ENCODE results near the gene FGD3.

DNA sequence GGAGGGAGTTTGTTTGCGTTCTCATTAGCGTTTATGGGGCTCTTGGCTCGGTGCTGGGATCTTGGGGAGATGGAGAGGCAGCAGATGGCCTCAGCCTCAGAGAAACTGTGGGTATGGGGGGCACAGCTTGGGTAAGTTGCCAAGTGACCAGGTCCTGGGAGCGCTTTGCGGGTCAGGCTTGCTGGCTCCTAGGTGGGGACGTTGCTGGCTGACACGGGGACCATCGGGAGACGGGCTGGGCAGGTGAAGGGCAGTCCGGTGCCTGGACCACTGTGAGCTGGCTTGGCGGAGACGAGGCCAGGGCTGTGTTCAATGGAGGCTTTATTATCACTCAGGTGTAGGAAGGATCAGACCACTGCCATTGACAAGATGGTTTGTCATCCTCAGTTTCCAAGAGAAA is 30.0 kb downstream of the FGD3 start:
- TF ChIP-seq, protein P1, sequence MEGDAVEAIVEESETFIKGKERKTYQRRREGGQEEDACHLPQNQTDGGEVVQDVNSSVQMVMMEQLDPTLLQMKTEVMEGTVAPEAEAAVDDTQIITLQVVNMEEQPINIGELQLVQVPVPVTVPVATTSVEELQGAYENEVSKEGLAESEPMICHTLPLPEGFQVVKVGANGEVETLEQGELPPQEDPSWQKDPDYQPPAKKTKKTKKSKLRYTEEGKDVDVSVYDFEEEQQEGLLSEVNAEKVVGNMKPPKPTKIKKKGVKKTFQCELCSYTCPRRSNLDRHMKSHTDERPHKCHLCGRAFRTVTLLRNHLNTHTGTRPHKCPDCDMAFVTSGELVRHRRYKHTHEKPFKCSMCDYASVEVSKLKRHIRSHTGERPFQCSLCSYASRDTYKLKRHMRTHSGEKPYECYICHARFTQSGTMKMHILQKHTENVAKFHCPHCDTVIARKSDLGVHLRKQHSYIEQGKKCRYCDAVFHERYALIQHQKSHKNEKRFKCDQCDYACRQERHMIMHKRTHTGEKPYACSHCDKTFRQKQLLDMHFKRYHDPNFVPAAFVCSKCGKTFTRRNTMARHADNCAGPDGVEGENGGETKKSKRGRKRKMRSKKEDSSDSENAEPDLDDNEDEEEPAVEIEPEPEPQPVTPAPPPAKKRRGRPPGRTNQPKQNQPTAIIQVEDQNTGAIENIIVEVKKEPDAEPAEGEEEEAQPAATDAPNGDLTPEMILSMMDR (conservative IDR thresholded peaks at IDR 0.05; ENCODE audit: low read depth, low read length): no peak
- no peak for TF ChIP-seq EZH2 (IDR thresholded peaks at IDR 0.05; ENCODE audit: borderline replicate concordance, low read depth, low read length, poor library complexity, severe bottlenecking)

Measured in A673 (cell line).